Stimulated activated CD8-positive, alpha-beta memory T cell treated with anti-CD3 and anti-CD28 coated beads, Interleukin-15, amount 100 ng/mL, for 24 hours (primary cell): Measurements from ENCODE around the gene PES1.
"Not testable (repeated sequence)": the region's sequence is repeated elsewhere in the genome, so short reads cannot be mapped to it uniquely, and the experiment has no call there.

Source experiments
- DNase-seq: peaks from one replicate; pipeline ENCODE4 v3.0.0-alpha.2; 2020; ENCODE audit warnings: low read depth

The PES1 gene

DNA sequence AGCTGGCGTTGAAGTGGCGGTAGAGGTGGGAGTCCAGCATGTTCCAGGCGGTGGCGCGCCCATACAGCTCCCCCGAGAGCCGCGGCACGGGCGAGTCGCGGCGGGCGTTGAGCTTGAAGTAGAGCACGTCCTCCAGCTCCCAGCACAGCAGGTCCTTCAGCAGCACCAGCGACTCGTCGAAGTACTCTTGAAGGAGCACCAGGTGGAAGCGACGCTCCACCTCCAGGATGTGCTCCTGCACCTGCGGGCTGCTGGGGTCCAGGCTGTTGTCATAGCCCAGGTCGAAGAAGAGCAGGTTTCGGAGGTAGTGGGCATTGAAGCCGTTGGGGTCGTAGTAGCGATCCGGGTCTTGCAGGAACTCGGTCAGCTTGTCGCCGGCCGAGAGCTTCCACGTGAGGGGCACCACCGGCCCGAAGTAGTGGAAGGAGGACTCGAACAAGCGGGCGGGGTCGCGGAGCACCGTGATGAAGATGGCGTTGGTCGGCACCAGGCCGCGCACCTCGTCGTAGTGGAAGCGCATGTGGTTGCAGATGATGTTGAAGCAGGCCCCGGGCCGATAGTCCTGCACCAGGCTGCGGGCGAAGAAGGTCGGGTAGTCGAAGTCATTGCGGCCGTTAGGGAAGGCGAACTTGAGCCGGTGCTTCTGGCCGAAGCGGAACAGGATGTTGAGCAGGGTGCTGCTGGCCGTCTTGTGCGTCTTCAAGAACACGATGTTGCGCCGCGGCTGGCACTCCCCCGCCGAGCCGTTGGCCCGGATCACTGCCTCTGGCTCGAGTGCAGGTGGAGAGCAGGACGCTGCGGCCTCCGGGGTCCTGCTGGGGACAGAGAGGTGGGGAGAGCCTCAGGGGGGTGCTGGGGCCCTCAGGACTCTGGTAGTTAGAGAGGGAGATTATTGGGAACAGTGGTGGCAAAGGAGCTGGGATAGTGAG, 36.2 kb downstream of the PES1 start:
- no peak for DNase-seq

DNA sequence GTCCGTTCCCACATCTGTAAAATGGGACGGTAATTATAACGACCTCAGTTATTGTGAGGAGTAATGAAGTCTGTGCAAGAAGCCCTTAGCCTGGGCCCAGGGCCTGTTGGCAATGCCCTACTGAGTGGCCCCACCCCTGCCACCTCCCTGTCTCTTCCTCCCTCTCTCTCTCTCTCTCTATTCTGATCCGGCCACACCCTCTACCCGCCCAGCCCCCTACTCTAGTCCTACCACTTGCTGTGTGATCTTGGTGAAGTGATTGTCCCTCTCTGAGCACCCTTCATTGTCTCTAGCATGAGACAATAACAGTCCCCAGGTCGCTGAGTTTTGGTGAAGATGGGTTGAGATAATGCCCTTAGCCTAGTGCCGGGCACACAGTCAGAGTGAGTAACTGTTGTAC, 37.7 kb downstream of the PES1 start:
- DNase-seq: no peak

DNA sequence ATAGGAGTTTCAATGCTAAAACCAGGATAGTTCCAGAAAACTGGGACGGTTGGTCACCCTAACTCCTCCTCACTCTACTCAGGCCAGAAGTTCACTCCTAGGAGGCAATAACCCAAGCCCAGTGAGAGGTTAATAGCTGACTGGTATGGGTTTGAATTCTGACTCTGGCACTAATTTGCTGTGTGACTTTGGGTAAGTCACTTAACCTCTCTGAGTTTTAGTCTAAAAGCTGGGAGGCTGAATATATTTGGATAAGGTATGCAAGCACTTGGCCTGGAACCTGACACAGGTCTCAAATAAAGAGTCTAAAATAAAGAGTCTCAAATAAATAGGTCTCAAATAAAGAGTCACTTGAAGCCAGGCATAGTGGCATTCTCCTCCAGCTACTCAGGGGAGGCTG, 39.0 kb downstream of the PES1 start:
- no peak for DNase-seq

DNA sequence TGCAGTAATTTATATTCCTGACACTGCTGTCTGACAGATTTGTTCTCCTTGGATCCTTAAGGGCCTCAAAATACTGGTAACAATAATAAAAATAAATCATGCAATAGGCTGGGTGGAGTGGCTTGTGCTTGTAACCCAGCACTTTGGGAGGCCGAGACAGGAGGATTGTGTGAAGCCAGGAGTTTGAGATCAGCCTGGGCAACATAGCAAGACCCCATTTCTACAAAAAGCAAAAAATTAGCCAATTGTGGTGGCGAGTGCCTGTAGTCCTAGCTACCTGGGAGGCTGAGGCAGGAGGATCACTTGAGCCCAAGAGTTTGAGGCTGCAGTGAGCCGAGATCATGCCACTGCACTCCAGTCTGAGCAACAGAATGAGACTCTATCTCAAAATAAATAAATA, 39.9 kb downstream of the PES1 start:
- not testable (repeated sequence) for DNase-seq

DNA sequence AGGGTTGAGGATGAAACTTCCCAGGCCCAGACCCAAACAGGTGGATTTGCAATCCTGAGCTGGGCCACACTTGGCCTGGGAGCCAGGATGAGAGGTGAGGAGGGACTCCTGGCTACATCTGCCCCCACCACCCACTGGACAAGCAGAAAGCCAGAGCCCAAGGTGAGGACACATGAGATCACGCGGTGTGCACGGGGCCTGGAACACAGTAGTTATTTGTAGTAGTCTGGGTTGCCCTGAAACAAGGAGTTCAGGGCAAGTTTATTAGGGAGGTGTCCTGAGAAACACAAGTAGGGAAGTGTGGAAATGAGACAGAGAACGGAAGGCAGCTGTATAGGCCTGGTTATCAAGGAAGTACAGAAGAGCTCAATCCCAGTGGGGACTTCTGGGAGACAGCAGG, 44.5 kb downstream of the PES1 start:
- no peak for DNase-seq

DNA sequence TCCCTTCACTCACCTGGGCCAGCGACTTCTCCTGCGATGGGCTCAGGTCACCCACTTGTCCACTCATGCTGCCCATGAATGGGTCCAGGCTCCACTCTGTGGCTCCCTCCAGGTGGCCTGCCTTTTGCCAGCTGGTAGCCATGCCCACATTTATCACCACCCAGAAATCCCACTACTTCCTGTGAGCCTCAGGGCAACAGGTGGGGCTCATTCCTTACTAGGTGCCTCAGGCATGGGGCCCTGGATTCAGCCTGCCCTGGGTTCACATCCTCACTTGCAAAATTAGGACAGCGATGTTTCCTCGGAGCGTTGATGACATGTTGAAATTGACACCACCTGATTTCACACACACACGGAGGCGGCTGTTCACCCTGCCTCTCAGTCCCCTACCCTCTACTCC, 45.1 kb downstream of the PES1 start, which contains the start of gene SEC14L6:
Gene SEC14L6 (minus strand): TSS at position 126 of the 400 bp plus-strand sequence. CDS start 59 bp downstream, at position 67.
- no peak for DNase-seq

DNA sequence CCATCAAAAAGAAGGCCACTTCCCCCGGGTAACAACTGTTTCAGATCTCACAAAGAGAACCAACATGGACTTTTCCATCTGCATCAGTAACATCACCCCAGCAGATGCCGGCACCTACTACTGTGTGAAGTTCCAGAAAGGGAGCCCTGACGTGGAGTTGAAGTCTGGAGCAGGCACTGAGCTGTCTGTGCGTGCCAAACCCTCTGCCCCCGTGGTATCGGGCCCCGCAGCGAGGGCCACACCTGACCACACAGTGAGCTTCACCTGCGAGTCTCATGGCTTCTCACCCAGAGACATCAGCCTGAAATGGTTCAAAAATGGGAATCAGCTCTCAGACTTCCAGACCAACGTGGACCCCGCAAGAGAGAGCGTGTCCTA, 48.9 kb downstream of the PES1 start:
- no peak for DNase-seq

DNA sequence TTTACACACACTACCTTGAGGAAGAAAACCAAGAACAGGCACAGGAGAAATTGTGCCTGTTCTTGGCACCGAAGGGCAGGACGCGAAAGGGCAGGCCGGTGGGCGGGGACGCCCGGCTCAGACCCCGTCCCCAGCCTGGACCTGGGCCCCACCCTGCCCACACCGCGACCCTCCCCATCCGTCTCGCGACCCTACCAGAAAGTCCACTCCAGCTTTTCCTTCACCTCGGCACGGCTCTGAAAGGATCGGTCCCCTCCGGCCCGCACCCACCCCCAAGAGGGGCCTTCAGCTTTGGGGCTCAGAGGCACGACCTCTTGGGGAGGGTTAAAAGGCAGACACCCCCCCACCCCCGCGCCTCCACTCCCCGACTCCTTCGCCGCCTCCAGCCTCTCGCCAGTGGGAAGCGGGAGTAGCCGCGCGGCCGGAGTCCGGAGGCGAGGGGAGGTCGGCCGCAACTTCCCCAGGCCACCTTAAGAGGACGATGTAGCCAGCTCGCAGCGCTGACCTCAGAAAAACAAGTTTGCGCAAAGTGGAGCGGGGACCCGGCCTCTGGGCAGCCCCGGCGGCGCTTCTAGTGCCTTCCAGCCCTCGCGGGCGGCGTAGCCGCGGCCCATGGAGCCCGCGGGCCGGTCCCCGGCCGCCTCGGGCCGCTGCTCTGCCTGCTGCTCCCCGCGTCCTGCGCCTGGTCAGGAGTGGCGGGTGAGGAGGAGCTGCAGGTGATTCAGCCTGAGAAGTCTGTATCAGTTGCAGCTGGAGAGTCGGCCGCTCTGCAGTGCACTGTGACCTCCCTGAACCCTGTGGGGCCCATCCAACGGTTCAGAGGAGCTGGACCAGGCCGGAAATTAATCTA, 49.5 kb downstream of the PES1 start:
- DNase-seq: no peak

DNA sequence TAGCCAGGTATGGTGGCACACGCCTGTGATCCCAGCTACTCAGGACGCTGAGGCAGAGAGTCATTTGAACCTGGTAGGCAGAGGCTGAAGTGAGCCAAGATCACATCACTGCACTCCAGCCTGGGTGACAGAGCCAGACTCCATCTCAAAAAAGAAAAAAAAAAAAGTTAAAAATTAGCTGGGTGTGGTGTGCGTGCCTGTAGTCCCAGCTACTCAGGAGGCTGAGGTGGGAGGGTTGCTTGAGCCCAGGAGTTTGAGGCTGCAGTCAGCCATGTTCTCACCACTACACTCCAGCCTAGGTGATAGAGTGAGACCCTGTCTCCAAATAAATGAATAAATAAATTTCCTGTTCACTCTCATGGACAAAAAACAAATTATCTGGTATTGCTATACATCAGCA, 50.2 kb downstream of the PES1 start:
- DNase-seq: not testable (repeated sequence)

DNA sequence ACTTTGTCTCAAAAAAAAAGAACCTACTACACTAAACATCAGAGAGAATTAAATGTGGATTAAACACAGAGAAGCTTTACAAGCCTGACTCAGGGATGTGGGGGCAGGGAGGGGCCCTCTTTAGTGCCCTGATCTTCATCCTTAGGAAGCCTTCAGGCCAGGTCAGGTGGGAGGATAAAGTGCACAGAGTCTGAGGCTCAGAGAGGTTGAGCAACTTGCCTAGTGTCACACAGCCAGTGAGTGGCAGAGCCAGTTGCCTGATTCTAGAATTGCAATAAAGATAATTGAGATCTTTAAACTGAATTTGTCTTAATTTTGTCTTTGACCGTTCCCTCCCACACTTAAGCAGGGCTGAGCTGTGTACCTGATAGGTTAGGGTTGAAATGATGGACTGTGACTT, 52.3 kb downstream of the PES1 start:
- no peak for DNase-seq

DNA sequence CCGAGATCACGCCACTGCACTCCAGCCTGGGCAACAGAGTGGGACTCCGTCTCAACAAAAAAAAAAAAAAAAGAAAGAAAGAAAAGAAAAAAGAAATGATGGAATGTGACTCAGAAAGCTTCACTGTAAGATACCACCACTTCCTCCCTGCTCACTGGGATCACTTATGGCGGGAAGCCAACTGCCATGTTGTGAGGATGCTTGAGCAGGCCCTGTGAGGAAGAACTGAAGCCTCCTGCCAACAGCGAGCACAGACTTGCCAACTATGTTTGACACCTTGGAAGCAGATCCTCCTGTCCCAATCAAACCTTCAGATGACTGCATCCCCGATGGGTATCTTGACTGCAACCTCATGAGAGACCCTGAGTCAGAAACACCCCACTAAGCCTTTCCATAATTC, 53.4 kb downstream of the PES1 start:
- DNase-seq: no peak

DNA sequence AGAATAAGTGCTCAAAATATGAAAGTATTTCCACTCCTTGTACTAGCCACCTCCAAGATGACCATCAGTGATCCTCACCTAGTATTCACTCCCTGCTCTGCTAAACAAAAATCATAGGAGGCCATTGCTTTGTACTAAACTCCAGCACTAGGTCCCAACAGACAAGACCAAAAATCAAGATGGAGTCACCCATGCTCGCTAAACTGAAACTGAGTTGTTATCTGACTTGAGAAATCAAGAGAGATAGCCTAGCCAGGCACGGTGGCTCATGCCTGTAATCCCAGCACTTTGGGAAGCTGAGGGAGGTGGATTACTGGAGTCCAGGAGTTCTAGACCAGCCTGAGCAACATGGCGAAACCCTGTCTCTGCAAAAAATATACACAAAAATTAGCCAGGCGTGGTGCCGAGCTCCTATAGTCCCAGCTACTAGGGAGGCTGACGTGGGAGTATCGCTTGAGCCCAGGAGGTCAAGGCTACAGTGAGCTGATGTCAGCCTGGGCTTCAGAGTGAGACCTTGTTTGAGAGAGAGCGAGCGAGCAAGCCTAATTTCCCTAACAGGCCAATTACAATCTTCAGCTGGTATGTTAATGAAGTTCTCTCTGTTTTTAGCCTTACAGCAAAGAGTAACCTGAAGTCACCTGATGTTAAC, 54.5 kb downstream of the PES1 start:
- DNase-seq: no peak

DNA sequence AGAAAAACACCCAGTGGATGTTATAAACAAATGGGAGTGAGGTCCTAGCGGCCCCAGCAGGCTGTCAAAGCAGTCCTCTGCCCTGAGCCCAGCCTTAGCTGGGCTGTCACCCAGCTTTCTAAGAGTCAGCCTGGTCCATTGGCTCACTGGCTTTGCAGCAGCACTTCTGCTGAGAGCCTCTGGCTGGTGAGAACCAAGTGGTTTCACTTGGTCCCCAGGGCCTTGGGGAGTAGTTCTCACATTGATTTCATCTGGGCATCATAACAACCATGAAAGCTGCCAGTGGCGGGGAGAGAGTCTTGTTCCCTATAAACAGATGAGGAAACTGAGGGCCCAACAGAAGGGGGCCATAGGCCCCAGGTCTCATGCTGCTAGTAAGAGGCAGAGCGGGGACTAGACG, 56.5 kb downstream of the PES1 start:
- DNase-seq: no peak

DNA sequence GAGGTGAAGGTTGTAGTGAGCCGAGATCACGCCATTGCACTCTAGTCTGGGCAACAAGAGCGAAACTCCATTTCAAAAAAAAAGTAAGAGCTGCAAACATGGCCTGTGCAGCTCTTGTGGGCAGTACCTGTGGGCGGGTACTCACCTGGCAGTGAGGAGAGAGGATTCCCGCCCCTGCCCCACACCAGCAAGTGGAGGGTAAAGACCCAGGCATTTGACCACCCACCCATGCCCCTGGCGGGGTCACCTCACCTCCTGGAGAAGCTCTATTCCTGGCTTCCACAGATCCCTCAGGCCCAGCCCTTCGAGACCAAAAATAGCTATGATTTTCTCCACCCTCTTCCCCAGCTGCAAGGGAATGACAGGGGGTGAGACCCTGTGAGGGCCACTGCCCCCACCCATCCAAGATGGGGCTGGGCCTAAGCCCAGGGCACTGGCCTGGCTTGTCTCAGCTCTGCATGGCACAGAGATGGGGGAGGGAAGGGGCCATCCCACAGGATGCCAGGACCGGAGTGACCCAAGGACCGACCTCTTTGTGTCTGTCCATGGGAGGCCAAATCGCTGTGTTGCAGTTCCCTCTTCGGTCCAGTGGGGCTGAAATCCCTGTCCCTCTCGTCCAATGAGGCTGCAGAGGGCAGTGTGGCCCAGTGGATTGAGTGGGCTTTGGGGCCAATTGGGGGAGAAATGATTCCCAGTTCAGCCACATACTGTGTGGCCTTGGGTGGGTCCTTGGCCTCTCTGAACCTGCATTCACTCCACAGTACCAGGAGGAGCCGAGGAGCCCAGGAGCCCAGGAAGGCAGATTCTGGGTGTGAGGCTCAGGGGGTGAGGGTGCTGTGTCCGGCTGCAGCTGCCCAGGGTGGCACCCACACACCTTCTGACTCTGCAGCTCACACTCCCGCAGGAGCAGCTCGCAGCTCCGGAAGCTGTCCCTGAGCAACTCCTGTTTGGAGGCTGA, 59.8 kb downstream of the PES1 start:
- no peak for DNase-seq

DNA sequence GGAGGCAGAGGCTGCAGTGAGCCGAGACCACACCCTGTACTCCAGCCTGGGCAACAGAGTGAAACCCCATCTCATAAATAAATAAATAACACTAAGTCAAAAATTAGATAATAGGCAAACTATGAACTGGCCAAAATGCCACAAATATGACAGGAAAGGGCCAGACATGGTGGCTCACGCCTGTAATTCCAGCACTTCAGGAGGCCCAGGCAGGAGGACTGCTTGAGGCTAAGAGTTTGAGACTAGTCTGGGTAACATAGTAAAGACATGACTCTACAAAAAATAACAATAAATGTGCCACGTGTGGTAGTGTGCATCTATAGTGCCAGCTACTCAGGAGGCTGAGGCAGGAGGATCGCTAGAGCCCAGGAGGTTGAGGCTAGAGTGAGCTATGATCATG, 65.1 kb downstream of the PES1 start:
- no peak for DNase-seq
